AG20443 (cell line): Measurements from ENCODE around the gene CSRP1.

Source experiments
- DNase-seq: peaks from one replicate; pipeline ENCODE4 v3.0.0; 2012; ENCODE audit warnings: low spot score, mixed read lengths

The CSRP1 gene

DNA sequence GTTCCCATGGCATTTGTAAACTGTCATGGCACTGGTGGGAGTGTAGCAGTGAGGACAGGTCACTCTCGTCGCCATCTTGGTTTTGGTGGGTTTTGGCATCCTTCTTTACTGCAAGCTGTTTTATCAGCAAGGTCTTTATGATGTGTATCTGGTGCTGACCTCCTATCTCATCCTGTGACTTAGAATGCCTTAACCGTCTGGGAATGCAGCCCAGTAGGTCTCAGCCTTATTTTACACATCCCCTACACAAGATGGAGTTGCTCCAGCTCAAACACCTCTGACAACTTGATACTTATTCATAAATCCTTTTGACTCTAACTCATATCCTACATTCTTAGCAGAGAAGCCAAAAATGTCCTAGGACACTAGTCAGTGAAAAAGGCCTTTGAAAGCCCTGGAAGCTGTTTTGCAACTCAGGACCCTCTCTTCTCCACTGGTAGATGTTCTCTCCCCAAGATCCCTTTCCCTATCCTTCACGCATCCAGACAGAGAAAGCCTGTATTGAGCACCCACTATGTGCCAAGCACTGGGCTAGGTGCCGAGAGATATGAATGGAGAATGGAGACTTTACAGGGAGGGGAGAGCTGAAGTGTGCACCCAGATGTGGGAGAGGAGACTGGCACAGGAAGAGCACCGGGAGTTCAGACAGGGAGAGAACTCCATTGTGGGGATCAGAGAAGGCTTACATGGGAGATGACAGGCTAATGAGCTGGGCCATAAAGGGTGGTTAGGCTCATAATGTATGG lies 6.7 kb upstream of the CSRP1 start:
- no peak for DNase-seq

DNA sequence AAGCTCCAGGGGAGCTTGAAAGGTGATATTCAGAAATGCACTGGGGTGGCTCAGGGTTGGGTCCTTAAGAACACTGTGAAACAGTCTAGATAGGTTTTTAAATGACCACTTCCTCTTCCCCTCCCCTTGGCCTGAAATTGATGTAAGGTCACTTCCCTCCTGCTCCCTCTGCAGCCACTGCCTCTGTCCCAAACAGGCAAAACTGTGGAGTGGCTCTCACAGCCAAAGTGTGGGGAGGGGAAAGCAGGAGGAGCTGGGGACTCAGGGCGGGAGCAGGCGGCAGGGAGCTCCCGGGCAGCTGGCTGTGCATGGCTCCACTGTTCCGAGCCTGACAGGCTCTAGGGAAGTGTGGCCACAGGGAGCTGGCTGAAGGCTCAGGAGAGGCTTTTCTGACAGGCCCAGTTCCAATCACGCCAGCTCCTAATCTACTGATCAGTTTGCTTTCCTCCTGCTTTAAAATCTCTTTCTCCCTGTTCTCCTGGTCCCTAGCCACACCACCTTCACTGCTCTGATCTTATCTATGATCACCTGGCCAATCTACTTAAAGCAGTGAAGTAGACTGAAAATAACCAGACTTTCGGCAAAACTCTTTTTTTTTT lies 5.1 kb upstream of the CSRP1 start:
- peak; percentile 53 for DNase-seq

DNA sequence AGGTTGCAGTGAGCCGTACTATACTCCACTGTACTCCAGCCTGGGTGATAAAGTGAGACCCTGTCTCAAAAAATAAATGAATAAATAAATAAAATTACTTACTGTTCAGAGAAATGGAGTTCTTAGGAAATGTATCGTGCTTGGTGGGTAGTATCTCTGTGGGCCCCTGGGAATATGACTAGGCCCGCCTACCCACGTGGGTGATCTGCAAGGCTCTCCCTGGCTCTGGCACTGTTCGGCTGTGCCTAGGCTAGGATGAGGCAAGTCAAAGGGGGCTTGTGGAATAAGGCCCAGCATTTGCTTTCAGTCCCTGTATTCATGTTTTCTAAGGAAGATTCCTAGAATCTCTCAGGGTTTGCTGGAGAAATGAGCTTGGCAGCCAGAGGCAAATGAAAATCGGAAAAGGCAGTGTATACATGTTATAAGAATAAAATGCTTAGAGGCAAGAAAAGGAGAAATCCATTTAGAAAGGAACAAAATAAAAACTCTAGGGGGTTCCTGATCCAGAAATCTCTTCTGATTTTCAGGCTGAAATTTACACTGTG lies 4.5 kb upstream of the CSRP1 start:
- DNase-seq, result no peak

DNA sequence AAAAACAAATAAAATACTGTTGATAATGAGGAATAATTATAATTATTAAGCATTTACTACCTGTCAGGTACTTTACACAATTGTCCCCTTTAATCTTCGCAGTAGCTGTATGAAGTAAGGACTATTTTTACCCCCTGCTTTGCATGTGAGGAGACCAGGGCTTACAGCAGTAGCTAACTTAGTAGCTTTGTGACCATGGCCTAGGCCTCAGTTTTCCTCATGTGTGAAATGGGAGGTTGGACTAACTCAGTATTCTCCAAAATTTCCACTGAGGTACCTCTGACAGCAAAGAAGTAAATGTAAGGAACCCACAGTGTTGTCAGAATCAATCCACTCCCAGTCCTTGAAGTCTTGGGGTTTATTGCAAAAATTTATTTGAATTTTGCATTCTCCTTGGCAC lies 3.8 kb upstream of the CSRP1 start:
- DNase-seq, result no peak

DNA sequence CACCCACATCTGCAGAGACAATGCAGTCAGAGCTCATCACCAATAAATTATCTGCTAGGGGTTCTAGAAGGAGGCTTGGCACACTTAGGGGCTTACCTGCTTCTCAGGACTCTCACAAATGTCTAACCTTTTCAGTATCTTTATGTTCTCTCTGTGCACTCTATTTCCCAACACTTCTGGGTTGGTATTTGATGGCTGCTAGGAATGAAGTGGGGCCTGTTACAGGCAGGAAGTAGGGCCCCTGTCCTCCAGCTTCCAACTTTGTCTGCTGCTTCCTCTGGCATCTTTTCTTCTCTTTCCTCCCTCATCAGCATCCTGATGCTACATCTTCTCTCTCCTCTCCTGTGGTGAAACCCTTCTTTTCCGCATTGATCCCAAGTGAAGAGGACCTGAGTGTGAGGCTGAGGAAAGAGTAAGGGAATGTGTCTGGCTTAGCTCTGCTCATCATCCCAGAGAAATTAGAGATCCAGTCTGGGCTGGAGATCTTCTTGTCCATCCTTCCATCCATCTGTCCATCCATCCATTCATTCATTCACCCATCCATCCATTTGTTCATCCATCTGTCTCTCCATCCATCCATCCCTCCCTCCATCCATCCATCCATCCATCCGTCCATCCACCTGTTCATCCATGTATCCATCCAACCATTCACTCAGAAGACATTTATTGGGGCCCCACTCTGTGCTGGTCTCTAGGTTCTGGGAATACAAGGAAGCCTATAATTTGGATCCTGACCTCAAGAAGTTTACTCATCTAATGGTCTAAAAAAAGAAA lies 2.9 kb upstream of the CSRP1 start:
- DNase-seq, result no peak

DNA sequence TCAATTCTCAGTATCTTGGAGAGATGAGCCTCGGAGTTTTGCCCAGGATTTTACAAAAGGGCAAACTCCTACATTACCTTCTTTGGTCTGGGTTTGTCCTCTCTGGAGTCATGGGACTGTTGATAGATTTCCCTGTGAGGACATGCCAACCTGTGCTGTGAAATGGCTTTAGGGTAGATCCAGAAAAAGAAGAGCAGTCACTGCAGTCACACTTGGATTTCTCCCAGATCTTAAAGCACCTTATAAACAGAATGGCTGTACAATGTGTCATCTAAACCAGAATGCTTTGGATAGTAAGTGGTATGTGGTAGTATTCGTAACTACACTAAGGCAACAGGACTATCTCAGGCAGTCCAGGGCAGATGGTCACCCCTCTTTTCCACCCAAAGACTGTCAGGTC lies 1.9 kb upstream of the CSRP1 start:
- DNase-seq, result peak; percentile 39

DNA sequence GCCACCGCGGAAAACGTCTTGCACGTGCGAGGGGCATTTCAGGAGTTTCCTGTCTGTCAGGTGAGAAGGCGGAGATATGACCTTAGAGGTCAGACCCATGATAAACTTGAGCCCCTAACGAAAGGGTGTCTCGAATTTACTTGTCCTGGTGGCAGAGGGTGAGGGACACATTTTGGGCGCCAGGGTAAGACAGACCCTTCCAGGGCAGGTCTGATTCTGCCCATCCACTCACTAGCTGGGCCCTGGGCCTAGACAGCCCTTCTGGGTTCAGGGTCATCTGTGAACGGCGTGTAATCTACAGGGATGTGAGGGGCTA lies 395 bp upstream of the CSRP1 start:
- no peak for DNase-seq

DNA sequence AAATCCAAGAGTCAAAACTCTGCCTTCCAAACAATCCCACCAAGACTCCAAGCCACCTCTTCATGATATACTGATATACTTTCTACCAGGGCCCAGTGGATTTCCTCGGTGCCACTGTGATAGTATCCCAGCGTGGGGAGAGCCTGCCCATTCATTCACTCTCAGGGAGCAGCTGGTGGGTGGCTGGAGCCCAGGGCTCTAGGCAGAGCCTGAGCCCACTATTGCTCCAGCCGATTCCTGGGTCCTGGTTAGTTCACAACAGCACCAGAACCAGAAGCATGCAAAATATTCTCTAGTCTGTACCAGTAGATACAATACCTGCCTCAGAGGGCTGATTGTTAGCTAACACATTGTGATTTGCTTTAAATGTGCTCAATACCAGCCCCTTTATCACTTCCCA lies 831 bp downstream of the CSRP1 start:
- no peak for DNase-seq

DNA sequence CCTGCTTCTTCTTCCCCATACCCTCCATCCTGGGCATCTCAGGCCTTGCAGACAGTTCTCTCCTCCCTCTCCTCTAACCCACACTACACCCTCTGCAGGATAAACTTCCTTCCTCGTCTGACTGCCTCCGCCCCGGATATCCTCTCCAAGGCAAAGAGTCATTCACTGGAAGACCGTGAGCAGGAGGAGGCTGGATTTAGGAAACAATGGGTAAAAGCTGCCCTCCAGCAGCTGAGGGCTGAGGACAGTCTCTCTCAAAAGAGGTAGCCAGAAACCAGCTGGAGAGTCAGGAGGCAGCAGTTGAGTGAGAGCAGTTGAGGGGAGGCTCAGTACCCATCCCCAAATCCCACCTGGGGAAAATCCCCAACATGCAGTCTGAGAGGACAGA lies 1.4 kb downstream of the CSRP1 start:
- DNase-seq, result peak; percentile 65

DNA sequence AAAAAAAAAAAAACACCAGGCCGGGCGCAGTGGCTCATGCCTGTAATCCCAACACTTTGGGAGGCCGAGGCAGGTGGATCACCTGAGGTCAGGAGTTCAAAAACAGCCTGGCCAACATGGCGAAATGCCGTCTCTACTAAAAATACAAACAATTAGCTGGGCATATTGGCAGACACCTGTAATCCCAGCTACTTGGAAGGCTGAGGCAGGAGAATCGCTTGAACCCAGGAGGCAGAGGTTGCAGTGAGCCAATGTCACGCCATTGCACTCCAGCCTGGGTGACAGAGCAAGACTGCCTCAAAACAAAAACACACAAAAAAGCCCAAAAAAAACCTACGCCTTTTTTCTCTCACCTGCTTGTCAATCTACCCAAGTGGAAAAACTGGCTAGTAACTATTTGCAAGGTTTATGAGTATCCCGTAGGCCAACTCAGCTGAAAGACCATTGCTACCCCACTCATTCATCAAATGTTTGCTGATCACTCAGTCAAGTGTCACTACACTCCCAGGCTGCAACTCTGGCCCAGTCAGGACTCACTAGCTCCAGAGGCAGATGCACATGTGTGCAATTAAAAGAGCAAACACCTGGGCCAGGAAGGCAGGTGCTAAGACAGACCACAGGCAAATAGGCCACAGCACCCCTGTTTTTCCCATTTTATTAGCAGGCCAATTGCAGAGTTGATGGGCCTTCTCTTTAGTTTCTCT lies 2.0 kb downstream of the CSRP1 start:
- DNase-seq, result no peak

DNA sequence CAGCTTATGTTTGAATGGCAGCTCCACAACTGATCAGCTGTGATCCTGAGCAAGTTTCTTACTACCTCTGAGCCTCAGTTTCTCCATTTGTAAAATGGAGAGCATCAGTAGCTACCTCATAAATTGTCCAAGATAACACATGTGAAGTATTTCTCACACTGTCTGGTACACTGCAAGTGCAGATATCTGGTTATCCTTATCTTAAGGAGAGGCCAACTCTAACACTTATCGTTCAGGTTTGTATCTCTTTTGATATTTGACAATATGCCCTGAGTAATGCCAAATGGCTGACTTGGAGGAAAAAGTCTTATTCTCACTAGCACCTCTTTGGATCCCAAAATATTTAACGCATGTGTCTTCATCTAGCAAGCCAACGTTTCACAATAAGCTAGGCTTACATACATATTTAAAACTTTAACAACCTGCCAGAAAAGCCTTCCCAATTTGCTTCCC lies 2.7 kb downstream of the CSRP1 start:
- no peak for DNase-seq

DNA sequence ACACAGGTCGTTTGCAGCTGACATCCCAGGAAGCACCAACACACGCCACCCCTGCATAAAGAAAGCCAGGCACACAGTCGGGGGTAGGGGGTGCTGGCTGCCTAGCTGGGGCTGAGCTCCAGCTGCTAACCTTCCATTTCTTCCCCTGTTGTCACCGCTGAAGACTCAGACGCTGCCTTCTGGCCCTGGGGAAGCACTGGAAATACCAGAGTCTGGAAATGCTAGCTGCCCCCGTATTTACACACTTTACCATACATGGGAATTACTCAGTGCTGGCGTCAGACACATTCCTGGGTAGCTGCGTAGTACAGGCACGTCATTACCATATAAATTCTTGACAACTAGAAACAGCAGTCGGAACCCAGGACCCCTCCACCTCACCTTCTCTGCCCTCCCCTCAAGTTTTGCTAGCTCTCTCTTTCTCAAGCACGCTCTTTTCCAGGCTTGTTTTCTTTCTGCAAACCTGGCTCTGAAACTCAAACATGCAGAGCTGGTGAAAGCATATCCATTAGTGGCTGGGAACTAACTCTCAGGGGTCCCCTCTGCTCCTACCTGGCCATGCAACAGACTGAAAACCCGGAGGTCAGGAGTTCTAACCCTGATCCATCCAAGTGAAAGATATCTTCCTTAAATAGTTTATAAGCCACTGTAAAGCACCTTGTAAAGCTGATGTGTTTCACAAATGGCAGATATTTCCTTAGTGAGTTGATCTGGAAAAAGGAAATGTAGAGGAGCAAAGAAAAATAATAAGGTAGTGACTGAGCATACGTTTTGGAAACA lies 3.3 kb downstream of the CSRP1 start:
- peak; percentile 78 for DNase-seq

DNA sequence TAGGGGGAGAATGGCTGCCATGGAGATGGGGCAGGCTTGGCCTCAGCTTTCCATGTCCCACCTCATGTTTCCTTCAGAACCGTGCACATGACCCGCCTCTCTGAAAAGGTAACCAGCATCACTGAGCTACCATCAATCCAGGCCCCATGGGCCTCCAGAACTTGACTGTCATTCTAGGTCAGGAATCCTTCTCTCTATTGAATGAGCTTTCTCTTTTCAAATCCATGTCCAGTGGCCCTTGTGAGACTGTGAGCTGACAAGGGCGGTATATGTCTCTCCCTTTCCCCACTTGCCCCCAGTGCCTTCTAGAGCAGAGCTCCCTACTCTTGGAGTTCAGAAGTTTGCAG lies 4.4 kb downstream of the CSRP1 start:
- DNase-seq, result no peak

DNA sequence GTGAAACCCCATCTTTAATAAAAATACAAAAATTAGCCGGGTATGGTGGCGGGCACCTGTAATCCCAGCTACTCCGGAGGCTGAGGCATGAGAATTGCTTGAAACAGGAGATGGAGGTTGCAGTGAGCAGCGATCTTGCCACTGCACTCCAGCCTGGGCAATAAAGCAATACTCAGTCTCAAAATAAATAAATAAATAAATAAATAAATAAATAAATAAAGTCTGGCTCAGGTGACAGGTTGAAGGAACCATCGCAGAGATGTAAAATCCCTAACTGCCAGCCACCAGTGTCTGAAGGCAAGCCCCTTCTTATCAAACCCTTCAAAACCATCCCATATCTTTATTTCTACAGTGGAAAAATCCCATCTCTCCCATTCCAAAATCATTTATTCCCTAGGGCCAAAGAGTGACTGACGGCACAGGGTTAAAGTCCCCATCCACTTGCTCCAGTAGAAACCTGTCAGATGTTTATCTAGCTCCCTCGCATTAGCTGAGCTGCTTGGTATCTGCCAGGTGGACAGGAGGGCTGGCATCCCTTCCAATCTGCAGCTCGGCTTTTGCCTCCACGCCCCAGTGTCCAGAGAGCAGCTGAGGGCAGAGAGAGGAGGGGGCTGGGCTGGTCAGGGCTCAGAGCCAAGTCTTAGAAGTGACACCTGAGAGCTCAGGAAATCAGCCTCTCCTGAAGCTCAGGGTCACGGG lies 5.0 kb downstream of the CSRP1 start:
- no peak for DNase-seq

DNA sequence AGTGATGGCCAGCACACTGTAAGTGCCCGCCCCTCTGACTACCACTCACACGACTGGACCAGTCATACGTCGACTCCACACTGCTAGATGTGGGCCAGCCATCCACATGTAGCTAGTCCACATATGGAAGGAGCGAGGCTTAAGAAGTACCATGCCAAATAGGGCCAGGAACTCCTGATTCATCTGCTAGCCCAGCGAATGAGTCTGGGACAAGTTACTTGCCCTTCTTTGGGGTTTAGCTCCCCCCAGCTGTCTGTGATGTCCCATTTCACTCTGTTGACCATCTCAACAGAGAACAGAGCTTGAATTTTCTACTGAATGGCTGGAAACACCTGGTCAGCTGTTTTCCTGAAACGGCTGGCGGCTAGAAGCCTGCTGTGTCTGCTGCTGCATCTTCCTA lies 5.8 kb downstream of the CSRP1 start:
- peak; percentile 25 for DNase-seq

DNA sequence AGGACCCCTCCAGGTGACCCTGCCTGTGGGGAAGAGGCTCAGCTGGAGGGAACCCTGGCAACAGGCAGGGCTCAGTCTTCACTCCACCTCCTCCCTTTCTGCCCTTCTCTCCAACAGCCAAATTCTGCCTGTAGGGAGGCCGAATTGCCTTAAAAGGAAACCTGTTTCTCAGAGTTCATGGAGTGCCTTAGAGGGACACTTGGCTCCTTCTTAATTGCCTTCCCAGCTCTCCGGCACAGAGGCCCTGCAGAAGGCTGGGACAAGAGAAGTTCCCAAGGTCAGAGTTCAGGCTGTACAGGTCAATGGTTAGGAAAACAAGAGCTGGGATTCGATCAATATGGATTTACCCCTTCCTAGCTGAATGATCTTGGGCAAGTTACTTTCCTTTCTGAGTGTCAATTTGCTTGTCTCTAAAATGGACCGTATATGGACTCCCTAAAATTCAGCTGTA lies 6.2 kb downstream of the CSRP1 start:
- peak; percentile 30 for DNase-seq

DNA sequence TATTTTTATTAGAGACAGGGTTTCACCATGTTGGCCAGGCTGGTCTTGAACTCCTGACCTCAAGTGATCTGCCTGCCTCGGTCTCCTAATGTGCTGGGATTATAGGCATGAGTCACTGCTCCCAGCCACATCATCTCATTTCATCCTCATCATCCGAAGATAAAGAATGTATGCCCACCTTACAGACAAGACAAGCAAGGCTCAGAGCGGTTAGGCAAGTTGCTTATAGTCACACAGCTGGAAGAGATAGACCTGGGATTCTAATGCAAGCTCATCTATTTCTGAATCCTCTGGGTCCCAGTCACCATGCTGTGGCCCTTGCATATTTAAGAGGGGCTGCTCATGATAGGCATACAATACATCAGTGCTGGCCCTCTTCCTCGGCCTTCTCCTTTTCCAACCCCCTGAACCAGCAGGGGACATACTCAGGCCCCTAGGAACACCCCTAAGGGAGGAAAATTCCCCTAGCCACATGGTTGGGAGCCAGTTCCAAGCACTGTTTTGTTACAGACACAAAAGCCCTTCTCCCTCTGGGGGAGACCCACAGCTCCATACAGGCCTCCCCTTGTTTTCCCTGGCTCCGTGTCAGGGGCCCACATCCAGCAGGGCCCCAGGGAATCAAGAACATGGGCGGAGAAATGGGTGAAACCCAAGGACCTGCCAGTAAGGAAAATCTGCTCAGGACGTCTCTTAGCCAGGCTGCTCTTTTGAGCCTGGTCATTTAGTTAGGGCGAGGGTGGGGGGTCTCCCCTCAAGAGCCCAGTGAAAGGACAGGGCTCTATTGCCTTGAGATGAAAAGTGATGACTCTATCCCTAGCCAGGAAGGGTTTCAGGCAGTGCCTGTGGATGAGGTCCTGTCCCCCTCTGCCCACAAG lies 6.9 kb downstream of the CSRP1 start:
- DNase-seq, result no peak

DNA sequence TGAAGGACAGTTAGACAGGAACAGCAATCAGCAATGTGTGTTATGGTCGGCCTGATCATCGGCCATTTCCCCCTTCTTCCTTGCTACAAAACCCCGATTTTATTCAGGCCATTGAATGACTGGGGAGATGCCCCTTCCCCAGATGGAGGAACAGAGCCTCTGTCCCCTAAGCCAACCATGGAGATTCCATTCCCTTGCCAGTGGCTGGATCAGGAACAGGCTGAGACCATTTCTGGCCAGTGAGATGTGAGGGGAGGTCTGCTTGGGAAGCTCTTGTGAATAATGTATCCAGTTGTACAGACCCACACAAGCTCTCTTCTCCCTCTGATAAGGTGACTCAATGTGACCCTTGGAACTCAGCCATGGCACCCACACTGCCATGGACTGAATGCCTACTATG lies 7.7 kb downstream of the CSRP1 start:
- no peak for DNase-seq

DNA sequence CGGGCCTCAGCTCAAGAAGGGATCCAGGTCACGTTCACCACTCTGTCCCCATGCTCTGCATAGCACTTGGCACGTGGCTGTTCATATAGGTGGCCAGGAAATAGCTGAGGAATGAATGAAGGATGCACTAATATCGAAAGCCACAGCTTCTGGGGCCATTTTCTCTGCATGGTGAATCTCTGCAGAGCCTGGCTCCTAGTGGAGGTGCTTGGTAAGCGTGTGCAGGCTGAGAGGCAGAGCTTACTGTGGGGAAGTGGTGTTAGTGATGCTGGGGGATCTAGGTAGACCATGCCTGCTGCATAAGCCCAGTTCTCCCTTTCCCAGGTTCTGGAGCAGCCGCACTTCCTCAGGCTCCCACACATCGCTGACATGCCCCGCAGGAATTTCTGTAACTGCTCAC lies 8.3 kb downstream of the CSRP1 start:
- DNase-seq, result no peak

DNA sequence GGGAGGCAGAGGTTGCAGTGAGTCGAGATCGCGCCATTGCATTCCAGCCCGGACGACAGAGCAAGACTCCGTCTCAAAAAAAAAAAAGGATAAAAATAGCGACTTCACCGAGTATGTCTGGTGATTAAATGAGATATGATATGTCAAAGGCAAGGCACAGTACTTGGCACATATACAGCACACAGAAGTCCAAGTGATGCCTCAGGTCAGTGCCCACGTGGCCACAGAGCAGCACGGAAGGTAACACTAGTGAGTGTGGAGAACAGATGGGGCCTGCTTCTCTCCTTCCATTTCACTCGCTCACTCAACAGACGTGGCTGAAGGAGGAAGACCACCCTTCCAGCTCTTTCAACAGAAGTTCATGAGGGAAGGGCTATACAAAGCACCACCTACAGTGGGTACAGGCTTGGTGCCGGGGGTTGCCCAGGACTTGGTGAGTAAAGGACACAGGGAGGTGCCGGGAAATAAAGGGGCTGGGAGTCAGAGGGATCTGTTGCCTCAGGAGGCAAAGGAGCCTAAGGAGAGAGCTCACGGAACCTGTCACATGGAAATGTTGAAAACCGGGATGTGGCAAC lies 8.9 kb downstream of the CSRP1 start:
- no peak for DNase-seq
